Measurements from ENCODE around the gene ARHGAP18.

Gene ARHGAP18

DNA sequence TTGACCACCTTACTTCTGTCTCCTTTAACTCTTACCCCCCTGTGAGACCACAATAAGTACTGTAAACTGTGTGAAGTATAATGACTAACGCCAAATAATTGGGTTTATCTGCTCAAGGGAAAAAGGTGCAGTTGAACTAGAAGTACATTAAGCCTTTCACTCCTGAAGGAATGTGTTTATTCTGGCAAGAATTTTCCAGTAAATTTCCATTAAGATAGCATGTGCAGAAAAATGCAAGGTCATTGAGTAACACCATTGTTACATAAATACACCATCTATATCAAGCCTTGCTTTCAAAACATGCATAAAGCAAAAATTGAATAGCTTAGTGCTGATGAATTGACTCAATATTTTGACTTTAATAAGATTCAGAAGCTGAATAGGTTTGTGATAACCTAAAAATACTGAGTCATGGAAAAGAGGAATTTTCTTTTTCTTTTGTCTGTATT is 65.4 kb downstream of the ARHGAP18 start:
- DNase-seq (ENCODE audit: low spot score): no peak

DNA sequence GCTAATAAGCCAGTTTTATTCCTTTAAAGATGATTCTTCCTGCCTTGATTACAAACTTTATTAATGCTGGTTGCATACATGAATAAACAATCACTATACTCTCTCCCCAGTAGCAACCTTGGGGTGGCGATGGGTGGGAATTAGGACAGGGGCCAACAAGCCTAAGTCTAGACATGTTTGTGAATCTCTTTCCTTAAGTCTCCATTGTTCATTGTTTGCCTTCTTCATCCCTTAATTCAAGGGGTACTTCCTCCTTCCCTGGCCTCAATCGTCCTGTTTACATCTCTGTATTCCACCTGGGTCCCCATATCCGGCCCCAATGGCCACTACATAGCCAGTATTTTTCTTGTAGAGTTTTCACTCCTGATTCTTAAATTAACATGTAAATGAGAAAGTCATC is 66.0 kb downstream of the ARHGAP18 start:
- DNase-seq (ENCODE audit: low spot score): no peak

DNA sequence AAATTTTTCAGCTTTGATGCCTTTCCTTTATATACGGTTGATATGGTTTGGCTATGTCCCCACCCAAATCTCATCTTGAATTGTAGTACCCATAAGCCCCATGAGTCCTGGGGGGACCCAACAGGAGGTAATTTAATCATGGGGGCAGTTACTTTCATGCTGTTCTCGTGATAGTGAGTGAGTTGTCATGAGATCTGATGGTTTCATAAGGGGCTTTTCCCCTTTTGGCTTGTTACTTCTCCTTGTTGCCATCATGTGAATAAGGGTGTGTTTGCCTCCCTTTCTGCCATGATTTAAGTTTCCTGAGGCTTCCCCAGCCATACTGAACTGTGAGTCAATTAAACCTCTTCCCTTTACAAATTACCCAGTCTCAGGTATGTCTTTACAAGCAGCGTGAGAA is 66.8 kb downstream of the ARHGAP18 start:
- no peak for DNase-seq (ENCODE audit: low spot score)

DNA sequence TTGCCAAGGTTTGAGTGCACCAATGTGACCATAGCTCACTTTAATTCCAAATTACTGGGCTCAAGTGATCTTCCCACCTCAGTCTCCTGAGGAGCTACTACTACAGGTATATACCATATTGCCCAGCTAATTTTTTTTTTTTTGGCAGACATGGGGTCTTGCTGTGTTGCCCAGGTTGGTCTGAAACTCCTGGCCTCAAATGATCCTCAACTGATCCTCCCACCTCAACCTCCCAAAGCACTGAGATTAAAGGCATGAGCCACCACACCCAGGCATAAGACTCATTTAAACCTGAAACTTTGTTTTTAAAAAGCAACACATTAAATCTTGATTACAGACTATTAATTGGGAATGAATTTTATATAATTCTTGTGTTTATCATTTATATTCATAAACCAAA is 67.7 kb downstream of the ARHGAP18 start:
- no peak for DNase-seq (ENCODE audit: low spot score)

DNA sequence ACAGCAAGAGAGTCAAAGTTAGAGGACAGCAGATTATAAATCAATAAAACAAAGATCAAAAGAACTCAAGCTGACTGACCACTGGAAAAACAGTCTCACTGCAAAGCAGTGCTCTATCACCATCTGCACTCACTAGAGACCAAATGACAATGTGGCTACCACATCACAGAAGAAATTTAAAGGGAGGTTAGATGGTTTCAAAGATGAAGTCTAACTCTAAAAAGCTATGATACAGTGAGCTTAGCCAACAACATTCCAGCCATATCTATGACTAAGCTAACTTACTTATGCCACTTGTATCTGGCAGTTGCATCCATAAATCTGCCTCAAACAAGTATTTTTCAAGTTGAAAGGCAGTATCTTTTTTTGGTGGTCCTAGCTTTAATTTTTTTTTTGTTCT is 68.6 kb downstream of the ARHGAP18 start:
- no peak for DNase-seq (ENCODE audit: low spot score)

DNA sequence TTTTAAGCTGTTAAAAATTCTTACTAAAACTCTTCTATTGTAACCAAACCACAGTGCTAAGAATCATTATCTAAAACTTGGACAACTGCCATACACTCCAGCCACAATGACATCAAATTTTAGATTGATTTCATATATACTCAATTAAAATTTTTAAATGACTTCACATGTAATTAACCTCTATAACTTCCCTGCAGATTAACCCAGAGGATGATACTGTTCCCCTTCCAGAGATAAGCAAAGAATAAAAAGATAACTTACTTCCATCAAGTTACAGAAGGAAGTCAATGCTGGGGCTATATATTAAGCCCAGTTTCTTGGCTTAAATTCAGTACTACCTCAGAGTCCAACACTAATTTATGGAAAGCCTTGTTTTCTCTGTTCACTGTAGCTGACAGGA is 71.3 kb downstream of the ARHGAP18 start:
- DNase-seq (ENCODE audit: low spot score): no peak

DNA sequence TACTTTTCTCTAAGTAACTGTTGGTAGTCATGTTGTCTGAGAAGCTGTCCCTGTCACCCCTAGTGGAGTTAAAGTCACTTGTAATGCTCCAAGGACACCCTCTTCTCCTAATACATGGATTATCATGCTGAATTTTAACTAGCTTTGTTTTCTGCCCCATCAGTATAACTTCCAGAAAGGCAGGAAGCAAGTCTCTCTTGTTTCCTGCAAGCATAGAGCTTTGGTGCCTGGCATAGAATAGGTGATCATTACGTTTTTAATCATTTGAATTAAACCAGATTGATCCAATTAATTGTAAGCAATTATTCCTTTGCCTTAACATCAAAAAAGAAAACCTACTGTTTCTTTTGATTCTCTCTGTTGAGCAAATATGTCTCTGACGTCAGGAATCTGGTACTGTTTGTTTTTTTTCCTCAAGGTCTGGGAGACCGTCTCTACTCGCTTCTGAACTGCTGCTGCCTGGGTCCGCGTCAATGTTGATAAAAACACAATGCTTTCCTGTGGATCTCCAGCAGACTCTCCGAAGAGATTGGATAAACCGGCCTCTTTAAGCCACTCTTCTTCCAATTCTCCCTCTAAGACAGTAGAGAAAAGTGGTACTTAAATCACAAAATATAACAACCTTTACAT is 71.8 kb downstream of the ARHGAP18 start:
- no peak for DNase-seq (ENCODE audit: low spot score)

DNA sequence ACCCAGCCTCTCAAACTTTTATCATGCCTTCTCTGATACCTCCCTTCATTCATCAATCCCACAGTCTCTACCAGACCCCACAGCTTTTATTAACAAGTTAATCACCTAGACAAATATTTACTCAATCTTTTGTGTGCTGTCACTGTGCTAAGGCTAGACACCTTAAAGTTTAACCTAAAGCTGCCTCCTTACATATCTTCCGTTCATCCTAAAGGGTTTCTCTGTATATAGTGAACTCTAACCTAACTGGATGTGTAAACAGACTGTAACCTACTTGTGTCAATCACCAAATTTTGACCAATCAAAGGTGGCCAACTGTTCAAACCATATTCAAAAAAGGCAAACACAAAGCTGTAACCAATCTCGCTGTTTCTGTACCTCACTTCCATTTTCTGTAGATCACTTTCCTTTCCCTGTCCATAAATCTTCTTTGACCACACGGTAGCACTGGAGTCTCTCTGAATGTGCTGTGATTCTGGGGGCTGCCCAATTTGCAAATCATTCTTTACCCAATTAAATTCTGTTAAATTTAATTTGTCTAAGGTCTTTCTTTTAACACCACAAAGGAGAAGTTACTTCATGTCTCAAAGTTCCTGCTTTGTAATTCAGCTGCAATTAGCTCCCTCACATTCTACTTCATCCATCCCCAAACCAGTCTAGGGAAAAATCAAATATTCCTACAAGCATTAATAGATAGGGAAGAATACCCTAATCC is 72.5 kb downstream of the ARHGAP18 start:
- no peak for DNase-seq (ENCODE audit: low spot score)

DNA sequence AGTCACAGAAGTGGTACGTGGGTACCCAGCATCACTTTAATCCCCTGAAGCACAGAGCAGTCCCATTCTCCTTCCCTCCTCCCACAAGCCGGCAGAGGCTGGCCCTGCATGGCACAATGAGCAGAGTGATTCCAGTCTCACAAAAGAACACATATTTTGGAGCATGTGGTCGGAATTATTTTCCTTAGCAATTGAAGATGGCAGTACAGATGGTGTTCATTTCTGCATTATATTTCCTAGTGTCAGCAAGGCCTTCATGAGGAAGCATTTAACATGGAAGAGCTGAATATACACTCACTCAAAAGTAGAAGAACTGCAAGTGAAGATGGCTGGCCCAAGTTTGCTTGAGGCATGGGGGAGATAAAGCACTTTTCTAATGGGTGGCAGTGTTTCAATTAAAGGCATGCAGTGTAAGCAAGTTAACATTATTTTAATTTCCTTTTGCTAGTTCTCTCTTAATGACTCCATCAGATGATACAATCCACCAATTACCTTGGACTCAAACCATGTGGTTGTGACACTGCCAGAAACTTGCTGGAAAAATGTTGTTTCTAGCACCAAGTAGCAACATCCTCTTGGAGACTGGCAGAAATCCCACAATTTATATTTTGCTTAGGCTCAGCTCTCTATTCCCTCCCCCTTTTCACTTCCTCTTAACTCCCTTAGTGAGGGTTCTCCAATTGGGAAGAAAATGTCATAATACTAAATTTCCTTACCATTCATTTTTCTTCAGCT is 74.4 kb downstream of the ARHGAP18 start:
- DNase-seq (ENCODE audit: low spot score): no peak

DNA sequence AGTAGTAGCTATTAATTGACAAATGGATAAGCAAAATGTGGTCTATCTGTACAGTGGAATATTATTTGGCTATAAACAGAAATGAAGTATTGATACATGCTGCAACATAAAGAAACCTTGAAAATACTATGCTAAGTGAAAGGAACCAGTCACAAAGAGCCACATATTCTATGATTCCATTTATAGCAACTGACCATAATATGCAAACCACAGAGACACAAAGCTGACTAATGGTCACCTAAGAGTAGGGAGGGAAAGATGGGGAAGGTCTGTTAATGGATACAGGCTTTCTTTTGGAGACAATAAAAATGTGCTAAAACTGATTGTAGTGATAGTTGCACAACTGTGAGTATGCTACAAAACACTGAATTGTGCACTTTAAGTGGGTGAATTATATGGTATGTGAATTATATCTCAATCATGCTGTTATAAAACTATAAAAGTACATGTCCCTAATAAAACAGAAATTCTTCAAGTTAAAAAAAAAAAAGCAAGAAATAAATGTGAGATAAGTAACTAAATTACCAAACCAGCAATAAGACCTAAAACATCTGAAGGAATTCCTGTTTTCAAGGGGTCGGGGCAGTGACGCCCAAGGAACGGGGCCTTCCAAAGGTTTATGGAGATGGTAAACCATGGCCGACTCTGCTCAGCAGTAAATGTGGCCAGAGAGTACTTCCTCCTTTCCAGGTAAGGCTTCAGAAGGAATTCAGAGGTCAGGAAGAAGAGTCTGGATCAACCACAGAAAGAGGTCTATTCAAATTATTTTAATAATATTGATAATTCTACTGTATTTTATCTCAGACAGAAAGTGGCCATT is 75.4 kb downstream of the ARHGAP18 start:
- DNase-seq (ENCODE audit: low spot score): no peak

DNA sequence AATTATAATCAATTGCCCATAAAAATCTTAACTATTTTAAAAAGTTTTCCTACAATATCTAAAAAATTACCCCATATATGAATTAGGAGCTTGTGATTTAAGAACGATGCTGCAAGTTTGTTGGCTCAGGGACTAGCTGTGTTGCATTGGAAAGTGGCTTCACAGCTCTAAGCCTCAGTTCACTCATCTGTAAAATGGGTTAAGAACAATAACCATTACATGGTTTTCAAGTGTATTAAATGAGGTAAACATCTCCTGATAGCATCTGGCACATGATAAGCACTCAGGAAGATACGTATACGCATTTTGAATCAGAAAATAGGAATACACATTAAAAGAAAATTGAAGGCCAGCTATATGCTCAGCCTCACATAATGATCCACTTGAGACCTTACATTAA is 76.4 kb downstream of the ARHGAP18 start:
- DNase-seq (ENCODE audit: low spot score): no peak

DNA sequence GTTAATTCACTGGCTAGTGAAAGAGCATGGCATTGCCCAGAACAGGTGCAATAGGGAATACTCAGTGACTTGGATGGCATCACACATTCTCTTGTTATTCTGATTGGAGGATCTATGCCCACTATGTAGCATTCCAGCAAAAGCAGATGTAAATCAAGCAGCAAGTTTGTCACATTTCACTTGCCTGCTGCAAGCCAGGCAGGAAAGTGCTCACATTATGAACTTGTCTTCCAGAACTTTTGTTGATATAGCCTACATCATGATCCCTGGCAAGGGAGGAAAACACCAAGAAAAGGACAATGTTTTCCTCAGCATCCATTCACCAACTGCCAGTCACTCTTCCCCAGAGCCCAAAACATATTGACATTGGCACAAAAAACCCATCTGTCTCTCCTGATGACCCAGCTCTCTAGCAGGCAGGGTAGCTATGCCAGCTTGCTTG is 77.8 kb downstream of the ARHGAP18 start:
- DNase-seq (ENCODE audit: low spot score): no peak

DNA sequence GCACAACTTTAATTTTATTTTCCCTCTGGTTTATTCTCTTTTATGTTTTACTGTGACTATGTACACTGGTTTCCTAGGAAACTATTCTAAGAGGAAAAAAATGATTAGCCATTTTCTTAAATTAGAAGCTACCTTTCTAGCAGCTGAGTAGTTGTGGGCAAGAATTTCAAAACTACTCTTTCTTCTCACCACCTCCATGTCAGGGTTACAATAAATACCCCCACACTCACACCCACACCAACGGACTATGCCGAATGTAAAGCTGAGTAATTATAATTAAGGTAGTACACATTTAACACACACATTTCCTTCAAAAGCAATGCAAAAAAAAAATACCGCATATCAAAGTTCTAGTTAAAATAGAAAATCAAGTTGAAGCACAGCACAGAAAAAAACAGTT is 78.9 kb downstream of the ARHGAP18 start:
- no peak for DNase-seq (ENCODE audit: low spot score)

DNA sequence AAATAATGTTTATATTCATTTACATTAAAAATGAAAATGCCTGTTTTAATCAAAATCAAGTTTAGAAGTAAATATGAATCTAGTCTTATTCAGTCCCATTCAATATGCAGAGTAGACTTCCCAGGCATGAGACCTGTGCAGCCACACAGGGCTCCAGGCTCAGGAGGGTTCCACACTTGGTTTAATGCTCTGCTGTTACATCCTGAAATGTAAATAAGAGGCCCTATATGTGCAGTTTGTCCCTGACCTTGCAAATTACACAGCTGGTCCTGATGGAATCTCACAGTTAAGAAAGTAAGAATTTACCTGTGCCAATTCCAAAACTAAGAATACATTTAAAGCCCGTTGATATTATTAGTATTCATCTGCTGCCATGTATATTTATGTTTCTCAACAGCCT is 79.4 kb downstream of the ARHGAP18 start:
- DNase-seq (ENCODE audit: low spot score): no peak

DNA sequence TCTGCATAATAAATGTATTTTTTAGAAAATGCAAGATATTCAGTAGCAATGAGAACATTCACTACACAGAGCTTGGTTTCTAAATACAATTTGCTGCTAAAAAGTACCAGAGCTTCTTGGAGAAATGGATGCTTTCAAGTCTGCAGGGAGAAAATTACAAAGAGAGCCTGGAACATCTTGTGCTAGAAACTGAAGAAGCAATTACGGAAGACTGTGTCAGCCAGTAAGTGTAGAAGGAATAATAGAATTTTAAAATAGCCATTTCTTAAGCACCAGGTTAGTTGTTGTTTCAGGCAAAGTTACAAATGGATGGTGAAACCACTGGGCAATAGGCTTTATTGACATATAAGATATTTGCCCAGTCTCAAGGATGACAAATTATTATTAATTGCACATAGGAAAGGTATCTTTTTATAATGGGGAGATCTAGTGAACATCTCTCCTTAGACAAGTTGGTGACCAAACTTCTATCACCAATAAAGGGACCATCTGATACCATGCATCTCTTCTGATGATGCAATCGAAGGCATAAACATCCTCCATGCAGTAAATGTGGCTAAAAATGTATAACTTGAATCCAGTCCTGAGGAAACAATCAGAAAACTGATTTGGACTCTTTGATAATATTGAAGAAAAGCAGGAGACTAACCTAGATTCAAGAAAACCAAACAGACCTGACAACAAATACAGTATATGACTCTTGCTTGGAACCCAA is 81.7 kb downstream of the ARHGAP18 start:
- no peak for DNase-seq (ENCODE audit: low spot score)

DNA sequence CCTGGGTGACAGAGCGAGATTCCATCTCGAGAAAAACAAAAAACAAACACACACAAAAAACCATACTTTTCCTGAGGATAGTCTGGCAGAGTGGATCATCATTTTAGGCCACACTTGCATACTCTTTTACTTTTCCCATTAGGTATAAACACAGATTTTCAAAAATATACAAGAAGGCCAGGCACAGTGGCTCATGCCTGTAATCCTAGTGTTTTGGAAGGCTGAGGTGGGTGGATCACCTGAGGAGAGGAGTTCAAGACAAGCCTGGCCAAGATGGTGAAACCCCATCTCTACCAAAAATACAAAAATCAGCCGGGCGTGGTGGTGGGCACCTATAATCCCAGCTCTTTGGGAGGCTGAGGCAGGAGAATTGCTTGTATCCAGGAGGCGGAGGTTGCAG is 85.5 kb downstream of the ARHGAP18 start:
- no peak for DNase-seq (ENCODE audit: low spot score)

DNA sequence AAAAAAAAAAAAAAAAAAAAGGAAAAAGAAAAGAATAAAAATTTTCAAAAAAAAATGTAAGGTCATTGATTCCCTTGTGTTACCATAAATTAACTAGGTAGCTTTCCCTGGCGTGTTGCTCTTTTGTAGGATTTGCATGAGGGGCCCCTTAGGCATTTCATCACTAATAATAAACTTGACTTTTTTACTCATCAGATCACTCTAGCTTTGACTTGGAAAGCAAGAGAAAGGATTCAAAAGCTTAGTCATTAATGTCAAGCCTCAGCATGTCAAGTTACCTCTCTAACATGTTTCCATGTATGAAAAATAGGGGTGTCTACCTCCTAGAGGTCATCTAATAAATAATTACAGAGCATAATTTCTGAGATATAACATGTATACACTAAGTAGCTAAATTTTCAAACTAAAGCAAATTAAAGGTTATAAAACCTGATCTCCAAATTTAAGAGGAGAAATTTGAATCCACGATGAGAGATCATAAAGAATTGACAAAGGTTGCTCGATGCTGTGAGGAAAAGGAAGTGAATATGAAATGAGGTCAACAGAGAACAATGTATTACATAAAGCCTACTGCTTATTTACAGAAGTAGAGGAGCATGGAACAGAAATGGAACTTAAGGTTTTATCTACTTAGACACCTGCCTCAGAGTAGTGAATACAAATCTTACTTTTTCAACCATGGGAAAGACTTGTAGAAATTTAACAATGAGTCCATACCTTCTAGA is 86.8 kb downstream of the ARHGAP18 start:
- no peak for DNase-seq (ENCODE audit: low spot score)

DNA sequence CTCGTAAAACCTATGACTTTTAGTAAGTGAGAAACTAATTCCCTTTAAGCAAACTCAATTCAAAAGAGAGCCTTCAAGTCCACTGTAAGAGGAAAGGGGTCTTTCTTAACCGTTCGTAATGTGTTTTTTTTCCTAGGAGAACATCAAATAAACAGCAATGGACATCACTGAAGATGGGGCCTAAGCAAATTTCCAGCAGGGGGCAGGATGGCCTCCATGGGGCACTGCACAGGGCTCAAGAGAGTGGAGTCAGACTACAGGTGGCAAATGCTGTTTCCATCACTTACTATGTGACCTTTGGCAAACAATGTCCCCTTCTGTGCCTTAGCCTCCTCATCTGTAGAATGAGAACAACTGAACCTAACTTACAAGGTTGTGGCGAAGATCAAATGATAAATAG is 88.7 kb downstream of the ARHGAP18 start:
- DNase-seq (ENCODE audit: low spot score): peak; percentile 29

DNA sequence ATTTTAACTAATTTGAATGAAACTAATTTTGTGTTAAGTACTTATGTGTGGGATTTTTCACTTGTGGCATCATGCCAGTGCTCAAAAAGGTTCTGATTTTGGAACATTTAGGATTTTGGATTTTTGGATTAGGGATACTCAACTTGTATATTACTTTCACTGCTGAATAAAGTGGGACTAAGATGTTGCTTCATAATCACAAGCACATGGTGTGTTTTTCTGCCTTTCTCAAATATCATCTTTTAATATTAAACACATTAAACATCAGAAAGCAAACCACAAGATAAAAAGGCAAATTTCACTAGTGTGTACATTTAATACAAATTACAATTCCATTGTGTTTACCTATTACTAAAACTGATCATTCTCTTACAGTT is 89.8 kb downstream of the ARHGAP18 start:
- no peak for DNase-seq (ENCODE audit: low spot score)

DNA sequence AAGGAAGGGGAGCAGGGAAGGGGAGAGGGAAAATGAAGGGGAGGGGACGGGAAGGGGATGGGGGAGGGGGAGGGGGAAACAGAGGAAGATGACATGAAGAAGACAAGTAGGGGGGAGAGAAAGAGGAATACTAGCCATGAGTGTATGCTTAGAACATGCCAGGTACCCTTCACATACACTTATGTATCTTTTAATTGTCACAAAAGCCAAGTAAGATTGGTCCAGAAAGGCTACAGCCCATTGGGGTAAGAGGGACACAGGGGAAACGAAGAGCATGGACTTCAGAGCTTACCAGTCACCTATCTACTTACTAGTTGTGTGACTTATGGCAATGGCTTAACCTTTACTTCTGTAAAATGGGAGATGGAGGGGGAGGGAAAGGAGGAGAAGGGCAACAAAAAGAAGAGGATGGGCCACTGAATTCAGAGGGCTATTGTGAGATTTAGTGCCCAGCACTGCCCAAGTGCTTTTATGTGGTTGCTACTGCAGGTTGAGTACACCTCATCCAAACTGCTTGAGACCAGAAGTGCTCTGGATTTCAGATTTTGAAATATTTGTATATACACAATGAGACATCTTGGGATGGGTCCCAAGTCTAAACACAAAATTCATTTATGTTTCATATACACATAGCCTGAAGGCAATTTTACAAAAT is 90.3 kb downstream of the ARHGAP18 start:
- no peak for DNase-seq (ENCODE audit: low spot score)

DNA sequence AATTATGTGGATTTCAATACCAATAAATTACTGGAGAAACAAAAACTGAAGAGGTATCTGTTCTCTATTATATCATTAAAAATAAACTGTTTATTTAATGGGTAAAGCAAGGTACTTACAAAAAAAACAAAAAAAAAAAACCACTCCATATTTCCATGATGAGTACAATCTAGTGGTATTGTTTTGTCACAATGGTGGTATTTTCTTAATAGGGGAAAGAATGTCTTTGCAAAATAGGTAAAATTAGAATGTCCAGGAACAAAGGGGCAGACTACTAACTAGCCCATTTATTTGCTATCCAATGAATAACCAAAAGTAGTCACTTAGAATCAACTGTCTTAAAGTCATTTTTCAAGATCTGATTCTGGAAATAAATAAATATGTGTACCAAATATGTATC is 92.0 kb downstream of the ARHGAP18 start:
- no peak for DNase-seq (ENCODE audit: low spot score)

Data from CD4-positive, alpha-beta T cell treated with Interleukin-6 at 100 ng/mL for 8 hours (primary cell).